Measurements from ENCODE around the gene NR1D2.
"Not testable (repeated sequence)": the region's sequence is repeated elsewhere in the genome, so short reads cannot be mapped to it uniquely, and the experiment has no call there.

NR1D2 gene

GRCh38 chr3:24018784-24019570 lies 73.9 kb downstream of the NR1D2 start:
- no peak for FAIRE-seq
- no peak for TF ChIP-seq POLR2A (IDR thresholded peaks at IDR 0.05; ENCODE audit: low read depth, low read length)
- no peak for DNase-seq (ENCODE audit: insufficient read length, low spot score)

GRCh38 chr3:24019585-24019984 lies 74.5 kb downstream of the NR1D2 start:
- FAIRE-seq (no peak), DNase-seq (ENCODE audit: insufficient read length, low spot score) (no peak)
- TF ChIP-seq POLR2A (IDR thresholded peaks at IDR 0.05; ENCODE audit: low read depth, low read length), result no peak

GRCh38 chr3:24020036-24020691 lies 75.1 kb downstream of the NR1D2 start:
- DNase-seq (ENCODE audit: insufficient read length, low spot score) (no peak), FAIRE-seq (no peak)
- TF ChIP-seq POLR2A (IDR thresholded peaks at IDR 0.05; ENCODE audit: low read depth, low read length), result no peak

- no peak for DNase-seq (ENCODE audit: insufficient read length, low spot score)
- no peak for TF ChIP-seq POLR2A (IDR thresholded peaks at IDR 0.05; ENCODE audit: low read depth, low read length)
- FAIRE-seq, result no peak
These were observed 78.1 kb downstream of the NR1D2 start for GRCh38 chr3:24023197-24023596.

GRCh38 chr3:24025805-24026204 lies 80.7 kb downstream of the NR1D2 start:
- no peak for TF ChIP-seq POLR2A (IDR thresholded peaks at IDR 0.05; ENCODE audit: low read depth, low read length)
- DNase-seq (ENCODE audit: insufficient read length, low spot score) (no peak), FAIRE-seq (no peak)

GRCh38 chr3:24026665-24027064 lies 81.6 kb downstream of the NR1D2 start:
- not testable (repeated sequence) for FAIRE-seq; DNase-seq (ENCODE audit: insufficient read length, low spot score)

GRCh38 chr3:24027946-24028345 lies 82.9 kb downstream of the NR1D2 start:
- no peak for FAIRE-seq
- no peak for DNase-seq (ENCODE audit: insufficient read length, low spot score)
- no peak for TF ChIP-seq POLR2A (IDR thresholded peaks at IDR 0.05; ENCODE audit: low read depth, low read length)
